Type B pancreatic cell (in vitro differentiated cells): ENCODE data around the gene MAD1L1. TPM values are rescaled to one million over a fixed set of nuclear protein-coding genes. Genes with fewer than 3 reads are reported as not detected.
"Not testable (repeated sequence)": the region's sequence is repeated elsewhere in the genome, so short reads cannot be mapped to it uniquely, and the experiment has no call there.

ENCODE experiments used
- DNase-seq: peaks from one replicate; pipeline ENCODE4 v3.0.0; 2021; ENCODE audit warnings: mixed read lengths; ENCODE audit not compliant: unreplicated experiment; ENCODE audit errors: extremely low spot score
- H3K27ac Mint-ChIP-seq: 2 replicates; pipeline ENCODE4 v1.8.0; 2021; ENCODE audit warnings: mild to moderate bottlenecking, mixed read lengths
- H3K27me3 Mint-ChIP-seq: 2 replicates; pipeline ENCODE4 v1.8.0; 2021; ENCODE audit warnings: mixed read lengths
- H3K36me3 Mint-ChIP-seq: 2 replicates; pipeline ENCODE4 v1.8.0; 2021; ENCODE audit warnings: mixed read lengths
- H3K4me1 Mint-ChIP-seq: one replicate; pipeline ENCODE4 v1.8.0; 2021; ENCODE audit warnings: mixed read lengths; ENCODE audit not compliant: unreplicated experiment
- H3K4me3 Mint-ChIP-seq: 2 replicates; pipeline ENCODE4 v1.8.0; 2021; ENCODE audit warnings: mild to moderate bottlenecking, mixed read lengths
- H3K9me3 Mint-ChIP-seq: 2 replicates; pipeline ENCODE4 v1.8.0; 2021; ENCODE audit warnings: mixed read lengths
- CTCF ChIP-seq: fragments of 200-600 bp; sonication (generic); conservative IDR thresholded peaks from 2 replicates; pipeline ENCODE4 v1.5.0; 2021; ENCODE audit warnings: antibody characterized with exemption, mild to moderate bottlenecking
- total RNA-seq: library from RNA; stranded (reverse); gene quantifications from 2 replicates; pipeline ENCODE4 v1.2.1, GENCODE V29; 2021; ENCODE audit warnings: low replicate concordance

MAD1L1 gene
- total RNA-seq, 1 donor from 2014 or later, result 40.7 TPM

GRCh38 chr7:2000153-2000687 is 232.5 kb downstream of the MAD1L1 start:
- Mint-ChIP-seq H3K9me3 (no peaks in the 10 kb centered on the region), H3K27me3 (no peaks in the 10 kb centered on the region), H3K27ac (peak overlapping the region; percentile 41), H3K36me3 (no peaks in the 10 kb centered on the region), H3K4me3 (no peak overlapping the region), H3K4me1 (no peaks in the 10 kb centered on the region)
- DNase-seq, result no peak
- TF ChIP-seq CTCF, result no peak

- no peak for TF ChIP-seq CTCF
- H3K4me3 Mint-ChIP-seq, result no peak overlapping the region
- peak overlapping the region; percentile 41 for H3K27ac Mint-ChIP-seq
- no peaks in the 10 kb centered on the region for H3K4me1 Mint-ChIP-seq
- no peaks in the 10 kb centered on the region for H3K27me3 Mint-ChIP-seq
- H3K9me3 Mint-ChIP-seq, result no peaks in the 10 kb centered on the region
- no peak for DNase-seq
- H3K36me3 Mint-ChIP-seq, result no peaks in the 10 kb centered on the region
Observed at GRCh38 chr7:1999278-1999984, 233.3 kb downstream of the MAD1L1 start.

GRCh38 chr7:1998146-1998545 is 234.6 kb downstream of the MAD1L1 start:
- TF ChIP-seq CTCF, result no peak
- Mint-ChIP-seq H3K4me1 (no peaks in the 10 kb centered on the region), H3K4me3 (no peak overlapping the region), H3K27ac (no peak overlapping the region), H3K36me3 (no peaks in the 10 kb centered on the region), H3K9me3 (no peaks in the 10 kb centered on the region), H3K27me3 (no peaks in the 10 kb centered on the region)
- DNase-seq, result no peak

- Mint-ChIP-seq H3K4me1 (no peaks in the 10 kb centered on the region), H3K27ac (no peak overlapping the region), H3K36me3 (no peaks in the 10 kb centered on the region), H3K27me3 (no peaks in the 10 kb centered on the region), H3K9me3 (no peaks in the 10 kb centered on the region), H3K4me3 (no peak overlapping the region)
- no peak for TF ChIP-seq CTCF
- no peak for DNase-seq
Observed at GRCh38 chr7:1997537-1998076, 235.1 kb downstream of the MAD1L1 start.

- no peak for DNase-seq
- Mint-ChIP-seq H3K9me3 (no peaks in the 10 kb centered on the region), H3K36me3 (no peaks in the 10 kb centered on the region), H3K27me3 (no peaks in the 10 kb centered on the region), H3K4me3 (no peak overlapping the region), H3K27ac (no peak overlapping the region), H3K4me1 (no peaks in the 10 kb centered on the region)
- no peak for TF ChIP-seq CTCF
Observed at GRCh38 chr7:1996816-1997215, 235.9 kb downstream of the MAD1L1 start.

- not testable (repeated sequence) for H3K4me3 Mint-ChIP-seq, H3K4me1 Mint-ChIP-seq, H3K27ac Mint-ChIP-seq, H3K9me3 Mint-ChIP-seq, DNase-seq, H3K27me3 Mint-ChIP-seq, H3K36me3 Mint-ChIP-seq
Observed at GRCh38 chr7:1995911-1996420, 236.8 kb downstream of the MAD1L1 start.
